ENCODE data around the gene GIMAP4.
"Not testable (repeated sequence)": the region's sequence is repeated elsewhere in the genome, so short reads cannot be mapped to it uniquely, and the experiment has no call there.

Gene GIMAP4

DNA sequence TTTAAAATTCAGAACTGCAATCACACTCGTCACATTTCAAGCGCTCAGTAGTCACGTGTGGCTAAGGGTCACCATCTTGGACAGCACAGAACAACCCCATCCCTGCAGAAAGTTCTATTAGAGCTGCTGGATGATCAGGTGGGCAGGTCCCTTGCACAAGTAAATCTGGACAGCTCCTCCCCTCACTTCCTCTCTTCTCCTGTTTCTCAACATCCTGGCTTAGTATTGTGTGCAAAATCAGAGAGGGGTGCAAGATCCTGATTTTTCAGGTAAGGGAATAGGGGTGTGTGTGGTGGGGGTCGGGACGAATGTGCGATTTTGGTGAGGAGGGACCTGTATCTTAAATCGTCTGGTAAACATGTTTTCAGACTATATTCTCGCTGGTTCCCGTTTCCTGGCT, at the start of gene GIMAP4:
TSS of gene GIMAP4 (plus strand) at position 222 of the 400 bp plus-strand sequence. CDS start 2,512 bp downstream, outside the sequence.
- in situ Hi-C loops (cut with HindIII; ENCODE audit: low sequenced_read_pairs) = no loop called here

DNA sequence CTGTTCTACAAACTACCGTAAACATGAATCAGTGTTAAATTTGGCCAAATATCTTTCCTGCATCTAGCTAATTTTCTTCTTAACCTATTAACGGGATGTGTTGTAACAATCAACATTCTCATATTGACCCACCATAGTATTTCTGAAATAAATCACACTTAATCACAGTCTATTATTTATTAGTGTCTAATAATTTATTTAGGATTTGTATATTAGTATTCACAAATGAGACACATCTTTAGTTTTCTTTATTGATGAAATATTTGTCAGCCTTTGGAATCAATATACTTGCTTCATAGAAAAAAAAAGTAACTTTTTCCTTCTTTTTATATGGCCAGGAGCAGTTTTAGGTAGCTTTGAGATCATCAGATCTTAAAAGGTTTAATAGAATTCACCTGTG, 47.9 kb upstream of the GIMAP4 start:
- in situ Hi-C loops (cut with HindIII; ENCODE audit: low sequenced_read_pairs) = no loop called here

GRCh38 chr7:150520145-150520544, 47.0 kb upstream of the GIMAP4 start:
- in situ Hi-C loops (cut with HindIII; ENCODE audit: low sequenced_read_pairs) = no loop called here

DNA sequence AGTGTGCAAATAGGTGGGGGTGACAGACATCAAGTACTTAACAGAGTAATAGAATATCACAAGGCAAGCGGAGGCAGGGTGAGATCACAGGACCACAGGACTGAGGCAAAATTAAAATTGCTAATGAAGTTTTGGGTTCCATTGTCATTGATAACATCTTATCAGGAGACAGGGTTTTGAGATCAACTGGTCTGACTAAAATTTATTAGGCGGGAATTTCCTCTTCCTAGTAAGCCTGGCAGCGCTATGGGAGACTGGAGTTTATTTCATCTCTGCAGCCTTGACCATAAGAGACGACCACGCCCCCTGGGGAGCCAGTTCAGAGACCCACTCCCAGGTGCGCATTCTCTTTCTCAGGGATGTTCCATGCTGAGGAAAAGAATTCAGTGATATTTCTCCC, 44.3 kb upstream of the GIMAP4 start:
- in situ Hi-C loops (cut with HindIII; ENCODE audit: low sequenced_read_pairs) = not testable (repeated sequence)

GRCh38 chr7:150524018-150524417, 43.2 kb upstream of the GIMAP4 start:
- in situ Hi-C loops (cut with HindIII; ENCODE audit: low sequenced_read_pairs) = no loop called here

- in situ Hi-C loops (cut with HindIII; ENCODE audit: low sequenced_read_pairs) = no loop called here
These were observed 35.5 kb upstream of the GIMAP4 start for GRCh38 chr7:150531704-150532103.

- in situ Hi-C loops (cut with HindIII; ENCODE audit: low sequenced_read_pairs) = no loop called here
These were observed 28.9 kb upstream of the GIMAP4 start for GRCh38 chr7:150538259-150538658.

GRCh38 chr7:150553163-150553562, 14.0 kb upstream of the GIMAP4 start:
- in situ Hi-C loops (cut with HindIII; ENCODE audit: low sequenced_read_pairs) = no loop called here

GRCh38 chr7:150556521-150557138, 10.6 kb upstream of the GIMAP4 start:
- in situ Hi-C loops (cut with HindIII; ENCODE audit: low sequenced_read_pairs) = no loop called here

GRCh38 chr7:150560486-150560885, 6.7 kb upstream of the GIMAP4 start:
- in situ Hi-C loops (cut with HindIII; ENCODE audit: low sequenced_read_pairs) = no loop called here

GRCh38 chr7:150562919-150563318, 4.3 kb upstream of the GIMAP4 start:
- in situ Hi-C loops (cut with HindIII; ENCODE audit: low sequenced_read_pairs) = no loop called here

- in situ Hi-C loops (cut with HindIII; ENCODE audit: low sequenced_read_pairs) = no loop called here
These were observed 3.2 kb upstream of the GIMAP4 start for GRCh38 chr7:150564006-150564405.

DNA sequence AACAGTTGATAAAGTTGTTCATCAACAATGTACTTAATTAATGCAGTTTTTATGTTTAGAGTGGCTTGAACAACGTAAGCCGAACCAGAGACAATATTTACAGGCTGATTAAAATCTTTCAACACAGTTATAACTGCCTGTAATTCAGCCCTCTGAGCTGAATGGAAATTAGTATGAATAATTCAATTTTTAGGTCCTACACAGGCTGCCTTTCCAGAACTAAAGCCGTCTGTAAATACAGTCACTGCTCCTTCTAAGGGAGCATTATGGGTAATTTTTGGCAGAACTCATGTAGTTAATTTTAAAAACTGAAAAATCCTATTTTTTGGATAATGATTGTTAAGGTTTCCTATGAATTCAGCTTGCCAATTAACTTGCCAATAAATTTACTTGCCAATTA, 2.6 kb upstream of the GIMAP4 start:
- in situ Hi-C loops (cut with HindIII; ENCODE audit: low sequenced_read_pairs) = no loop called here

DNA sequence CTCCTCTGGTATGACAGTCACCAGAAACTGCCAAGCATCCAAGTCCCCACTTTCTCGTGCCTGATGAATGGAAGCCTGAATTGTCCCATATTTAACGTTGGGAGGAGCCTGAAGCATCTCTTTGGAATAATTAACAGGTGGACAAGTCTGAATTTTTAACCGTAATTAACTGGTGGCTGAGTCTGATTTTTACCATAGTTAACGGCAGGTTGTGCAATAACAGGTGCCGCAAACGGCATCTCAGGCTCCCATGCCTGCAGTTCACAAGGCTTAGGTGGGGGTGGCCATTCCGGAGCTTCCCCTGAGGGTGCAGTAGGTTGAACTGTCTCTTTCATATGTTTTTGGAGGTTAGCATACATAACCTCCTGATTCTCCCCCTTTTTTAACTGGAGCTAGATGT, 2.0 kb upstream of the GIMAP4 start:
- in situ Hi-C loops (cut with HindIII; ENCODE audit: low sequenced_read_pairs) = no loop called here

DNA sequence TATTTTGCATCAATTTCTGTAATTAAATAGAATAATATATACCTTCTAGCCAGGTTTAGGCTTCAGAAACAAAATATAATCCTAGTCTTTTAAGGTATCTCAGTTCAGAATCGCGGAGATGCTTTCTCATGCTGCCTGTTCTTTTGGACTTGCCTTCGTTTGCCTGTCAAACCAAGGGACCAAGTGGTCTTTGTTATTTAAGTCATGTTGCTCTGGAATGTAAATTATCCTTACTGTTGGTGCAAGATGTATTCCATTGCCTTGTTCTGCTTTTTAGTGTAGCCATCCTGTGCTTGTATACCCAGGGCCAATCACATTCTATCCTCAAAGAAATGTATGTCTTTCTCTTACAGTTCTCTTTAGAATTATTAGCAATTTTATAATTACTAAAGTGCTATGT, 1.1 kb upstream of the GIMAP4 start:
- in situ Hi-C loops (cut with HindIII; ENCODE audit: low sequenced_read_pairs) = no loop called here

- in situ Hi-C loops (cut with HindIII; ENCODE audit: low sequenced_read_pairs) = no loop called here
These were observed 618 bp upstream of the GIMAP4 start for GRCh38 chr7:150566572-150566971.

- in situ Hi-C loops (cut with HindIII; ENCODE audit: low sequenced_read_pairs) = no loop called here
These were observed 696 bp downstream of the GIMAP4 start for GRCh38 chr7:150567871-150568301.

GRCh38 chr7:150568714-150569113, 1.5 kb downstream of the GIMAP4 start:
- in situ Hi-C loops (cut with HindIII; ENCODE audit: low sequenced_read_pairs) = no loop called here

DNA sequence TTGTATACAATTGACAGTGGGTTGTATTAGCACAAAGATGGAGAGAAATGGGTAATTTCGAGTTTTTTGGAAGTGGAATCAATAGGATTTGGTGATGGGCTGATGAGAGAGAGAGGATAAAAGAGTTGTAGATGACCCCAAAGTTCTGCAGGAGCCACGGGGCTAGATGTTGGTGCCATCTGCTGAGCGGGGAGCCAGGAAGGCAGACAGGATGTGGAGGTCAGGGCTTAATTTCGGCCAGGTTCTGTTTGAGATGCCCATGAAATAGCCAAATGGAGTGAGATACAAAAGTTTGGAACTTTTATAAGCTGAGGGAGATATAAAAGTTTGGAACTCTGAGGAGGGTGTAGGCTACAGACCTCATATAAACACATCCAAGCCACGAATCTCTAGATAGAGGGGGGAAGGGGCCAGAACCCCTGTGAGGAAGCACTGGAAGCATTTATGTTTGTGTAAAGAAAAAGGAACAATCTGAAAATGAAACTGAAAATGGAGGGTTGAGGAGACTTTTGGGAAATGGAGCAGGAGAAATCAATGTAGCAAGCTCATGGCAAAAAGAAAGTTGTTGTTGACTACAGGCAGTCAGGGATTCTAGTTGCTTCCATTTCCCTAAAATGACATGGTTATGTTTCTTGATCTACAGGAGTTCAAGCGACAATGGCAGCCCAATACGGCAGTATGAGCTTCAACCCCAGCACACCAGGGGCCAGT, 2.2 kb downstream of the GIMAP4 start:
- in situ Hi-C loops (cut with HindIII; ENCODE audit: low sequenced_read_pairs) = no loop called here

DNA sequence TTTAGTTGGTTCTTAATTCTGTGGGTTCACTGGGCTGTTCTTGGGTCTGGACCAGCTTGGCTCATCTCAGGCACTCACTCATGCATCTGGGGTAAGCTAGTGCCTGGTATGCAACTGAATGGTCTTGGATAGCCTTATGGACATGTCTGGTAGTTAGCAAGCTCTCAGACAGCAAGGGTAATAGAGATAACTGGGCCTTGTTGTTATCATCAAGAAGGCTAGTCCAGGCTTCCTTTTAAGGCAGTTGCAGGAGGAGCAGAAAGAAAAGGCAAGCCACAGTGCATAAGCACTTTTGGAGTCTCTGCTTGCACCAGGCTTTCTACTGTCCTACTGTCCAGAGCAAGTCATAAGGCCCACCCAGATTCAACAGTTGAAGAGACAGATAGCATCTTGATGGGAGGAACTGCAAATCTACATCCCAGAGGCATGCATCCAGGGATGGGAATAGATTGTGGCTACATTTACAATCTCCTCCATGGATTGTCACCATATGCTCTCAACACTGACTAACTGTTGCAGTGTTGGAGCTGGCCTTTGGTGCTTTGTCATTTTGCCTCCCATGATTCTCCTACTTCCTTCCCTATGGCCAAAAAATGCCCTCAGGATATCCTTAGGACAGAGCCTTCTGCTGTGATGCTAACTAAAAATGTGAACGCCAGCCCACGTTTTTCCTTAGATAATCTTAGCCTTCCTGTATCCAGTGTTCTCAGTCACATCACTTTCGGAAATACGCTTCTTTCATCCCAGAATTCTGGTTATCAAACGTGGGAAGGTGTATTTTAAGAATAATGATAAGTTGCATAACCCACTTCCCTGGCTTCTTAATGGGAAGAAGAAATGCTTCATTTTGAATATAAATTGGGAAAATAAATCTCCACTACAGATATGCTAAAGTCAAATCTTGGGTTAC, 3.6 kb downstream of the GIMAP4 start:
- in situ Hi-C loops (cut with HindIII; ENCODE audit: low sequenced_read_pairs) = no loop called here

GRCh38 chr7:150572496-150572895, 5.3 kb downstream of the GIMAP4 start:
- in situ Hi-C loops (cut with HindIII; ENCODE audit: low sequenced_read_pairs) = no loop called here

All from endothelial cell of hepatic sinusoid (primary cell).